HG03139 (cell line): ENCODE data around the gene ZIC5.

Experiments
- ATAC-seq: cut with Tn5 transposase; IDR thresholded peaks from one replicate; pipeline ENCODE4 v1.9.1; 2021; ENCODE audit not compliant: unreplicated experiment

The ZIC5 gene

DNA sequence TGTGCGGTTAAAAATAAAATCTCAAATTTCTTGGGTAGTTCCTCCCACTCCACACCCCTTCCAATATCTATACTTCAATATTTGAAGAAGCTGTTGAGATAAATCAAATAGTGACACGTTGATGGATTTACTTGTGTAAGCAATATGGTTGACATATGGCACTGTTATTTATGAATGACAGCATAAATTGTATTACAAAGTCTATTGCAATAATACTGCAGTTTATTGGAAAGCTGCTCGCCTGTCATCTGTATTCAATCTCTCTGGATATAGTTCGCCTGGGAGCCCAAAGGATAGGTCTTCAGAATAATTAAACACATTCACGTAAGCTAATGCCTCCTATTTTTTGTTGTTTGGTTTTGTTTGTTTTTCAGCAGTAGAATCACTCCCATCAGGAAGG lies 5.0 kb upstream of the ZIC5 start:
- ATAC-seq = no peak

DNA sequence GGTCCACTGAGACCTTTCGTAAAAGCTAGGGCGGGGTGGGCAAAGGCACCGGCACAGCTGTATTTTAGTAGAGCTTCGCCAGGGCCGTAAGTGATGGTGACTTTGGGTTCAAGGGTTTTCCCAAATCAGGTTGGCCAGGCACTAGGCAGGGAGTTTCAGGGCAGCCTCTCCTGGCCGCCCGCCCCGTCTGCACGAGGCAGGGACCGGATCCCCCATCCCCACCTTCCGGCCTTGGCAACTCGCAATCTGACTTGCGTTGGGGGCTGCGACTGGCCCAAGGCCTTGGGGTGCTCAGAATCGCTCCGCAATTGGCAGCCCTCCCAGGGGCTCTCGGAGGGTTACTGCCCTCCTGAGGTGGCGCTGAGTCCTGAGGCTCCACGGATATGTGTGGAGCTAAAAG lies 4.1 kb upstream of the ZIC5 start:
- no peak for ATAC-seq

DNA sequence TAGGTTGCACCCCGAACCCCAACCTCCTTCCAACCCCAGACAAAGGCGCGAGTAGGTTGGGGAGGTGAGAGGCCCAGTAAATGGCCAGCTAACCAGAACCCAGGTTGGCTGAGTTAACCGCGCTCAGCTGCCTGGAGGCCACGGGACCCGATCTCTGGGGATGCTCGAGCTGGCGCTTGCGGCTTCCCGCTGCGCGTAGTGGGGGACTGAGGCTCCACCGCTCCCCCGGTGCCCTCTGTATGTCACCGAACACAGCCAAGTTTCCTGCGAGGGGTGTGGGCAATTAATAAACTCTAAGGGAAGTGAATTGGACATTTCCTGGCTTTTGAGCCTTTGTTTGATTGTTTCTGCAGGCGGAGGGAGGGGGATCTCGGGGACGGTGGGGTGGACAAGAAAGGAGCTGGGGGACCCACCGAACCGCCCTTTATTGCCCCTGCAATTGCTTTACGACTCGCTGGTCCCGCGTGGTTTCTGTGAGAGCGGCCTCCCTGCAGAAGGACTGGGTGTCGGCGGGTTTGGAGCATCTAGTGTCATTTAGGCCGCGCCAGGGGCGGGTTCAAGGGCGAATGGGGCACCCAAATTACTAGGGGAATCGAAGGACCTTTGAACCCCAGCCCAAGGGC lies 3.5 kb upstream of the ZIC5 start:
- no peak for ATAC-seq

DNA sequence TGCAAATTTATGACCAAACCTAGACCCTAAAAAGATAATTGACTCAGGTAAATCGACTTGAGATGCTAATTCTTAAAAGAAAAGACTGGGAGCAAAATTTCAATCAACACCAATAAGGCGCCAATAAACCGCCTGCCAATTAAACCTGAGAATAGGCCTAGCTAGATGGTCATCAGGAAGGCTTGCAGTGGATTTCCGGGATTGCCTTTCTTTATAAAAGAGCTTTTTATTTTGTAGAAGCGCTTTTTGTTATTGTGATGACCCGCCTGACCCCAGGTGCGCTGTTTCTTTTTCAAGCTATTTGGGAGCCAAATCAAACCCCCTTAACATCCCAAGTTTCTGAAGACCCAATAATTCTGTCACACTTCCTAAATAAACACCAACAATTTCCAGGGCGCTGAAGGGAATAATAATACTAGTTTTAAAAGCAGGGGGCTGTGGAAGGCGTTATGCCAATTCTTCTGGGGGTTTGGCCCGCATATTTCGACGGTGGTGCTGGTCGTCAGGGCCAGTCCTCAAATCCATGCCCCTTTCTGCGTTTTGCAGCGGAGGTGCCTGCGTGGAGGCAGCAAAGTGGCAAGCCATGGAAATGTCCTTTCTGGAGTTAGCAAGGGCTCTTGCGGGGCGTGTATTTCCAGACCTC lies 2.9 kb upstream of the ZIC5 start:
- no peak for ATAC-seq

DNA sequence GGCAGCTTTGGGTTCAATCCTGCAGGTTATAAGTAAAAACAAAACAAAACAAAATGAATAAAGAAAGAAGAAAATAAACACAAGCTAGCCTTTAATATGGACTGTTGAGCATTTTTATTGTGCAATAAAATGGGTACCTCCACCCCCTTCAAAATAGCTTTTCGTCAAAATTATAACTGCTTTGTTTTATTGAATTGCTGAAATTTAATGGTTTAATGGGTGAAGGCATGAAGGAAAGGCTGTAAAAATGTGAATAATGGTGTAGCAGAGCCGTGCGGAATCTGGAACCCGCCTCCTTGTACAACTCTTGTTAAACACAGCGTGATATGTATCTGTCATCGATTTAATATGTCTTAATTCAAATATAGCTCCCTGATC lies 2.2 kb upstream of the ZIC5 start:
- no peak for ATAC-seq

DNA sequence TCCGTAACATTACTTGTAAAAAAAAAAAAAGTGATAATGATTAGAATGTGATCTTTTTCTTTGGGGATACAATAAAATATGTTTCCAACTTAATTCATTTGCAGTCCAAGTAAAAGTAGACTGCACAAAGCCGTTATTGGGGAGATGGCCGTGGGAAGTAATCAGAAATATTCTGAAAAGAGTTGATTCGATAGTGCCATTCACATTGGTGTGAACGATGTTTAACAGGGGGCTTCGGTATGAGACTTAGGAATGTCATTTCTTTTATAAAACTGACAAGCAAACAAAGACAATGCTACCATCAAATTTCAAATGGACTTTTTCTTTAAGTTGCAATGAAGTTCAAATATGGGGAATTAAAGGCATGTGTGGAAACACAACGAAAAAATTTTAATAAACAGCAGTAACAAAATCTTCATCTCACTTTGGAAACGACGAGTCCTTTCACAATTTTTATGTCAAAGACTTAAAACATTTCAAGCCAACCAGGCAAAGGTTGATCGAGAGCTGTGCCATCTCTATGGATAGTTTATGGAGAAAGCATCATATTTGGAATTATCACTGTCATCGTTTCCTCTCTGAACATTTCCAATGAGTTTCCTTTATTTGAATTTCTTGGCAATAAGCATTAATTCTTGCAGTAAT lies 1.7 kb upstream of the ZIC5 start:
- no peak for ATAC-seq

DNA sequence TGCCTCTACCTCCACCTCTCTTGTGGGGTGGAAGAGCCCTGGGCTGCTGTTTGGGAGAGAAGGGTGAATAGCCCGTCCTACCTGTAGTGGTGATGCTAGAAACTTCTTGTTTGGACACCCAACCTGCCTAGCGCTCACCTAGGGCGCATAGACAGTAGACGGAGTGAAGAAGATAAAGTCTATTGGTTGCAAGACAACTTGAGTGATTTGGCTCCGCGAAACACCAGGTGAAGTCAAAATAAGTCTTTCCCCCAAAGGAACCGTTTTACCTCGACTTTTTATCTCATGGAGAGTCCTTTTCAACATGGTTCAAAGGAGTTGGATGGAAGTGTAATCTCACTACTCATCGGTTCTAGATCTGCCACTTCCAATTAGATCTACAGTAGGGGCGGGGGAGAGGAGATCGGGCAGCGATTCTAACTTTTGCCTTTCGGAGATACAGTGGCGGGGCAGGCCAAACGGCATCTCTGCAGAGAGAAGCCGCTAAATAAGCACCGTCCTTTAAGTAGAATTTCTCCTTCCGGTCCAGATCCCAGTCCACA lies 694 bp upstream of the ZIC5 start:
- no peak for ATAC-seq

DNA sequence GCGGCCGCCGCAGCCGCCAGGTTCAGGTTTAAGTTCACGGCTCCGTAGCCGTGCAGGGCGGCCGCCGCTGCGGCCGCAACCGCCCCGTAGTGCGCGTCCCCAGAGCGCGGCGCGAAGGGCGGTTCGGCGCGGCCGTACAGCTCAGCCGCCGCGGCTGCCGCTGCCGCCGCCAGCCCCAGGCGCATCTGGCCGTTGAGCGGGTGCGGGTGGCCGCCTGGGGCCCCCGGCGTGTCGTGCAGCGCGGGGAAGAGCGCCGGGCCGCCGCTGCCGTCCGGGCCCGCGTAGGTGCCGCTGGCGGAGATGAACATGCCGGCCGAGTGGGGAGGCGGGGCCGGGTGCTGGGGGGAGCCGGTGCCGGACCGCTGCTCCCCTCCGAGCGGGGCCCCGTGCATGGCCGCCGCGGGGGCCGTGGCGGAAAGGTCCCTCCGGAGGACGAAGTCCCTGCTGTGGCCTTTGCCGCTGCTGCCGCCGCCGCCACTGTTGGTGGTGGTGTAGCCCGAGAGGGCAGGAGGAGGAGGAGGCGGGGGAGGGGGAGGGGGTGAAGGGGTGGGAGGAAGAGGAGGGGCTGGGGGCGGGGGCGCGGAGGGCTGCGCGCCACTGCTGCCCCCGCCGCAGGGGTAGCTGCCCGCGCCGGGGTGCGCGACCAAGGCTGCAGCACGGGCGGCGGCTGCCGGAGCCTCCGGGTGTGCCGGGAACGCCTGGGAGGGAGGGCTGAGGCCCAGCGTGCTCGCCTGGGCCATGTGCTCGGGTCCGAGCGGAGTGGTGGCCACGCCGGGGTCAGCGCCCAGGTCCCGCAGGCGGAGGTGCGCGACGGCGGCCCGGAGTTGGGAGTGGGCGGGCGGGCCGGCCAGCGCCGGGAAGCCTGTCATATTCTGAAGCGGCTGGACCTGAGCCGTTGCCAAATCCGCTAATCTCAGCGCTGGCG lies 654 bp downstream of the ZIC5 start:
- ATAC-seq = no peak

DNA sequence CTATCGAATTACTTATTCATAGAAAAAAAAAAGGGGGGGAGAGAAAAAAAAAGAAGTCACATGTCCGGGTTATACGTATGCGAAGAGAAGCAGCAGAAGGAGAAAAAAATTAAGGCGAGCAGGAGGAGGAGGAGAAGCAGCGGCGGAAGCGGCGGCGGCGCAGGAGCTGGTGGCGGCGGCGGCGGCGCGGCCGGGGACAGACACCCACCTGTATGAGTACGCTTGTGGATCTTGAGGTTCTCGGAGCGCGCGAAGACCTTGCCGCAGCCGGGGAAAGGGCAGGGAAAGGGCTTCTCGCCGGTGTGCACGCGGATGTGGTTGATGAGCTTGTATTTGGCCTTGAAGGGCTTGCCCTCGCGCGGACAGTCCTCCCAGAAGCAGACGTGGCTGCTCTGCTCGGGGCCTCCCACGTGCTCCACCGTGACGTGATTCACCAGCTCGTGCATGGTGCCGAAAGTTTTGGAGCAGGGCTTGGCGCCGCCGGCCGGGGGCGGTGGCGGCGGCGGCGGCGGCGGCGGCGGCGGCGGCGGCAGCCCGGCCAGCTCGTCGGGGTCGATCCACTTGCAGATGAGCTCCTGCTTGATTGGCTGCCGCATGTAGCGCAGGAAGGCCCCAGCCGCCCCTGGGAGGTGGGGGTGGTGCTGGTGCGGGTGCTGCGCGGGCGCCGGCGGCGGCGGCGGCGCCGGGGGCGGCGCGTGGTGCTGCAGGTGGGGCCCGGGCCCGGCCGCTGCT lies 1.5 kb downstream of the ZIC5 start:
- no peak for ATAC-seq

DNA sequence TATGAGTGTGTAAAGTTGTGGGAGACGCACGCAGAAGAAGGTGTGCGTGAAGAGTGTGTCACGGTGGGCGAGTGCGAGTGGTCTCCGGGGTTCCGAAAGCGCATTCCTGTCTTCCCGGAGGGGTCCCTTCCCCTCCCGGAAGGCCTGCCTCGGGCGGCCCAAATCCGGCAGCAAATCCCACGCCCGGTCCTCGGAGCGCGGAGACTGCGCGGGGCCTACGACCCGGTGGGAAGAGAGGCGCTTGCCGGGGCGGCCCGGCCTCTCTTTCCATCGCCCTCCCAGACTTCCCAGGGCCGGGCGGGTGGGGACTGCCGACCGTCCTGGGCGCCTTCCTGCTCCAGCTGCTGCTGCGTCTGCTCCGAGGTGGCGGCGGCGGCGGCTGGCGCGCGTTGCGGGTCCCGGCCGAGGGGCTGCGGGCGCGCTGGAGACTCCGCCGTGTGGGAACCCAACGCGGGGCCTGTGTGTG lies 2.1 kb downstream of the ZIC5 start:
- no peak for ATAC-seq

DNA sequence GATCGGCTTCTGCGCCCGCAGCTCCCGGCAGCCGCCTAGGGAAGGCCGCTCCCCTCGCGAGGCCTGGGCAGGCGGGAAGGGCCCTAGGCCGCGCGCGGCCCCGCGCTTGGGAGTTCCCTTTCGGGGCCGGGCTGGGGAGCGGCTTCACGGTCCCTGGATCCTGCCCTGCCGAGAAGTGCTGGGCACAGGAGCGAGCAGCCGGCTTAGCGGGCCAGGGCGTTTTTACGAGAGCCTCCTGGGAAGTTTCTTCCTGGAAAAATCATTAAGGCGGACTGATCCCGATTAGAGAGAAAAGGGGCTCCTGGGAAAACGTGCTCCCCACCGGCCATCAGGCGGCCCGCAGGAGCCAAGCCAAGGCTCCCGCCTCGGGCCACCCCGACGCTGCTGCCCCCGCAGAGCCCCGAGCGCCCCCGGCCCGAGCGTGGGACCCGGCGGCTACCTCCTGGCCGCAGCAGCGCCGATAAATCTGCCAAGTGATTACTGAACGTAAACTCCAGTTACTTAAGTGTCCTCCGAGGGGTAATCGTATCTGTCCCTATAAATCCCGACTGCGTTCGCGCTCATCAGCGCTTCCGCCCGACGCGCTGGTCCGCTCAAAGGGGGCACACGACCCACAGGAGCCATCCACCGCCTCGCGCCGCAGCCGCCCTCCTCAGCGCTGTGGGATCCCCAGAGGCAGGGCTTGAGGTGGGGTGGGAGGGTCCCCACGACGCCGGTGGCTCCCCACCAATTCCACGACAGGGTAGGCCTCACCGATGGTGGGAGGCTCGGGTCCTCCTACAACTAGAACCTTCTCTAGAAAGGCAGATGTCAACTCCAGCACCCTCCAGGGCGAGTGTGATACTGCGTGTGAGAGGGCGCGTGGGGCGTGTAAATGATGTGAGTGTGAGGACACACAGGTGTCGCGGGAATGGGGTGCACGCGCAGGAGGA lies 2.8 kb downstream of the ZIC5 start:
- ATAC-seq = no peak

DNA sequence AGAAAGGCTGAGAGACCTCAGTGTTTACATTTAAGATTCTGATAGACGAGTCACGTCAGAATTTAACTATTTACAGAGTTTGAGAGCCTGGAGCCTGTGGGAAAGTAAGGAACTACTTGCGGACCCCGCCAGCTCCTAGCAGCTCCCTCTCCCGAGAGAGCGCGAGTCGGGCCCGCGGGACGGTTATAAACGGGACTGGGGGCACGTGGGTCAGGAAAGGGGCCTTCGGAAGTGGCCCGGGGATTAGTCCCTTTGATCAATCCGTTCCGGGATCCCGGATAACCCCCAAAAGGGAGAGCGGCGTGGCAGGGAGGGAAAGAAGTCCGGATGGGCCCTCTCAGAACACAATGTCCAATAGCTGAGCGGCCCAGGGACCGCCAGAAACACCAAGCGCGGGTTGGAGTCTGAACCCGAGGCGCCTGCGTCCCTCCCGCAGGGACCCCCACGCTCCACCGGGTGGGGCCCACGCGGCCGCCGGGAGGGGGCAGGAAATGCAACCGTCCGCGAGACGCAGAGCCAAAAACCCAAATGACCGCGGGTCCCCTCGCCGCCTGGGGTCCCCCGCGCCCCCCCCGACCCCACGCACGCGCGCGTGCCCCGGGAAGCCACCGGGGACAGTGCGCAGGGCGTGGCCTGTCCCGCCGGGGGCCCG lies 3.6 kb downstream of the ZIC5 start:
- no peak for ATAC-seq

DNA sequence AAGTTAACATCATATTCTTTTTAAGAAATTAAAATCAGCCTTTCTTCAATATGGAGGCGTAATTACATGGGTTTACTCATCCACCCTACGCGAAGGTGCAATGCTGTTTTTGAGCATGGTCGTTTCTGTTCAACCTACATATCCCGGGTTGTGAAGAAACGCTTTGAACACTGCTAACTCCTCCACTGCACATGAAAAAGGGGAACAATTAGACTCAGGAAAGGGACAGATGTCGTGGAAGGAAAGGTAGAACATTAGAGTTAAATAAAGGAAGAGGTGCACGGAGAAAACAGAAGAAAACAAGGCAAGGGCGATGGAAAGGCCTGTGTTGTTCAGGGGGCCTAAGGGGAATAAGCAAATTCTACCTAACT lies 4.1 kb downstream of the ZIC5 start:
- ATAC-seq = no peak

DNA sequence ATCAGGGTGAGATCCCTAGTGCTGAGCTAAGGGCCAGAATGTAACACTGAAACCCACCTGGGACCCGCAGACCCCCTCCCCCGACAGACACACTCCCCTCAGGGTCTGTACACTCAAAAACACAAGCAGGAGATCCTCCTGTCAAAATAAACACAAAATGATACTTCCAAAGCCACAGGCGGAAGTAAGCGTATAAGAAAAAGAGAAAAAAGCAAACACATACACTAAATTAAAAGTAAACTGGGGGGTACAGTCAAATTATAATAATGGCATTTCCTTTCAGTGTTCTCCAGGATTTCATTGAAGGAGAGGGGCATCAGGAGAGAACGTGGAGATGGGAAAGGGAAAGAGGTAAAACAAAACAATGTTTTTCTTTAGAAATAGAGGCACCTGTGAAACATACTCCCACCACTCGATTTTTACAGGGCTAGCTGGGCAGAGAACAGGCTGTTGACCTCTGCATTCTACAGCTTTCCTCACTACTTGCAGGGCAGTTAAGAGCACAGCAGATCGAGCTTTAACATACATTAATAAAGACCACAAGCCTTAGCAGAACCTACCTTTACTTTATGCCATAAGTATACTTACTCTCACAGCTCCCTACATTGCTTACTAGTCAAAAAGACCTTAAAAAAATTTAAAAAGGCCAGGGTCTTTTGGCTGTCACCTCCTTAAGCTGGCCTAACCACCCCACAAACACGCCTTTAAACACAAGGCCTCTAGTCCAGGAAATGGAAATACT lies 5.3 kb downstream of the ZIC5 start:
- ATAC-seq = no peak

DNA sequence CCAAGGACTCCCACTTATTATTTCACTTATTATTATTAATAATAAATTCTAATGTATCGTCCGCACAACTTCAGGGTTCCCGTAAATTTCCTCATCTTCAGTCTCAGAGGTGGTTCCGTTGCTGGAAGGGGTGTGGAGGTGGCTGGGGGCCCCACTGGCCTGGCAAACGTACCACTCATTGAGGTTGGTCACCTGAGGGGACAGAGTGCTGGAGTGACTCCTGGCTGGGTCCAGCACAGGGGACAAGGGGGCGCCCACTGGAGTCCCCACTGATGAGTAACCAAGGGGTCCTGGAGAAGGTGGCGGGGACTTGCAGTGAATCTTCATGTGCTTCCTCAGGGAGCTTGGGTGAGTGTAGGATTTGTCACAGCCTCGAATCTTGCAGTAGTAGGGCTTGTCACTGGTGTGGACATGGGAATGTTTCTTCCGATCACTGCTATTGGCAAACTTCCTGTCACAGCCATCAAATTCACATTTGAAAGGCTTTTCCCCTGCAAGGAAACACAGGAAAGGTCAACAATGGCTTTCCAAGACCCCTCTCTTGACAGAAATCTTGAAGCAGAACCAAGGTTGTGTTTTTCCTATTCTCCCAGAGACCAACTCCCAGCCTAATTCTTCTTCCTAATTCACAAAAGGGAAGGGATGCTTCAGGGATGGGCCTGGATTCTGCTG lies 6.1 kb downstream of the ZIC5 start:
- no peak for ATAC-seq

DNA sequence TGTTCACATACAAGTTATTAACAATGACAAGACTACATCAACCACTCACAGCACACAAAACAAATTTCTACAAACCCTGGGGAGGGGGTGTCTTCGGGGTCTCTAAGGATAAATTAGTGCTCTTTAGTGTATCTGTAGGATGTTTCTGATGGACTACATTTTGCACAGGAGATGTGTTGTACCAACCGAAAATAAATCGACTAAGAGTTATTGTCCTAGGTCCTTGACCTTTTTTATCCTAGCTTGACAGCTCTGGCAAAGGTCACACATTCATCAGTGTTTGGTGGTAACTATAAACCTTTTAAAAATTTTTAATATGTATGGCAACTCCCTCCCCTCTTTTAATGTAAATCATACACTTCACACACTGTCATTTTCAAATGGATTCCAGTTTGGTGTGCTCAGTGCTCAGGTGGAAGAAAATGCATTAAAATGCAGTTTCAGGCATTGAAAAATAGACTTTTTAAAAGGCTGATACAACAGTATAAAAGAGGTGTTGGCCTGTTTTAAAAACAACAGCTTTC lies 7.7 kb downstream of the ZIC5 start:
- ATAC-seq = no peak

DNA sequence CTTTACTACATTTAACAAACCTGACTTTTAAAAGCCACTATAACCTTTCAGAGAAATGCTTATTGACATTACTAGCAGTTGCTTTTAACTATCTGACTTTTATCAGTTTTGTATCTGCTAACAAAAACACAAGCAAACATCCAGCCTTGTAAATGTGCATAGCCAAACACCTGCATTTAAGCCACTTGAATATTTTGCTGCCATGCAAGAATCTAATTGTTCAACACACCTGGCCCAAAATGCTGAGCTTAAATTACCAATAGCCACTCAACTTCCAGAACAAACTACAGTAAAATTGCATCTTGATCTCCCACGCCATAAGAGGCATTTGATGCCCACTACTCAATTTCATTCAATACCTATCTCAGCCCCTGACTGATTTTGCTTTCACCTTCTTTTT lies 9.3 kb downstream of the ZIC5 start:
- no peak for ATAC-seq

DNA sequence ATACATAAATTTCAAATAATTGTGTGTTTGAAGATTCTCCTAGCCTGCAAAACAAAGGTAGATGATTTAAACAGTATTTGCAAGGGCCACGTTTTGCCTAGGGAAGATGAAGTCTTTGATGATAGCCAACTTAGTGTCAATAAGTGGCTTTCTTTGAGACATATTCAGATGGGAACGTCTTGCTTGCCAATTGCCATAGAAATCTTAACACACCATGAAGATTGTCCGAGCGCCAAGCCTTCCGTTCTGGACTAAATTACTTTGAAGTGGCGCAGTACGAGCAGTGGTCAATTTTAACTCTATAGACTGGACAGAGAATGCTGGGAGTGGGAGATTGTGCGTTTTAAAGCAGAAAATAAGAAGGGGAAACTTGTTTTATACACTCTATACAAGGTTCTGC lies 9.9 kb downstream of the ZIC5 start:
- no peak for ATAC-seq
